HAP-1 (cell line): ENCODE results near the gene ERGIC3.
A peak's percentile ranks its signal among the peaks of the same experiment; 100 is the strongest.
"Not testable (repeated sequence)": the region's sequence is repeated elsewhere in the genome, so short reads cannot be mapped to it uniquely, and the experiment has no call there.

Source experiments
- DNase-seq, 2 experiments: peaks; one replicate each; pipeline ENCODE4 v3.0.0-alpha.2; 2016 to 2020; ENCODE audit warnings: low spot score in 2 of 2
- H3K27me3 ChIP-seq: fragments of 250-450 bp; sonication (Bioruptor Pico); 2 replicates; pipeline ENCODE4 v1.5.1; 2020; ENCODE audit warnings: low read depth, mild to moderate bottlenecking, moderate library complexity
- H3K36me3 ChIP-seq: fragments of 250-450 bp; sonication (Bioruptor Pico); replicated peaks from 2 replicates; pipeline ENCODE4 v1.5.1; 2020; ENCODE audit warnings: mild to moderate bottlenecking
- H3K4me1 ChIP-seq: fragments of 250-450 bp; sonication (Bioruptor Pico); 2 replicates; pipeline ENCODE4 v1.5.1; 2020; ENCODE audit warnings: mild to moderate bottlenecking
- H3K4me3 ChIP-seq: fragments of 250-450 bp; sonication (Bioruptor Pico); 2 replicates; pipeline ENCODE4 v1.5.1; 2020; ENCODE audit warnings: mild to moderate bottlenecking, moderate library complexity
- H3K9me3 ChIP-seq: fragments of 250-450 bp; sonication (Bioruptor Pico); 2 replicates; pipeline ENCODE4 v1.5.1; 2020; ENCODE audit warnings: mild to moderate bottlenecking, moderate library complexity
- in situ Hi-C: fragments of 300-500 bp; cut with MboI; formaldehyde crosslinking; loops from 3 replicates; pipeline ENCODE4 v1.14.3; 2020; ENCODE audit warnings: low sequenced_read_pairs, inconsistent platforms, mixed read lengths

ERGIC3 gene

DNA sequence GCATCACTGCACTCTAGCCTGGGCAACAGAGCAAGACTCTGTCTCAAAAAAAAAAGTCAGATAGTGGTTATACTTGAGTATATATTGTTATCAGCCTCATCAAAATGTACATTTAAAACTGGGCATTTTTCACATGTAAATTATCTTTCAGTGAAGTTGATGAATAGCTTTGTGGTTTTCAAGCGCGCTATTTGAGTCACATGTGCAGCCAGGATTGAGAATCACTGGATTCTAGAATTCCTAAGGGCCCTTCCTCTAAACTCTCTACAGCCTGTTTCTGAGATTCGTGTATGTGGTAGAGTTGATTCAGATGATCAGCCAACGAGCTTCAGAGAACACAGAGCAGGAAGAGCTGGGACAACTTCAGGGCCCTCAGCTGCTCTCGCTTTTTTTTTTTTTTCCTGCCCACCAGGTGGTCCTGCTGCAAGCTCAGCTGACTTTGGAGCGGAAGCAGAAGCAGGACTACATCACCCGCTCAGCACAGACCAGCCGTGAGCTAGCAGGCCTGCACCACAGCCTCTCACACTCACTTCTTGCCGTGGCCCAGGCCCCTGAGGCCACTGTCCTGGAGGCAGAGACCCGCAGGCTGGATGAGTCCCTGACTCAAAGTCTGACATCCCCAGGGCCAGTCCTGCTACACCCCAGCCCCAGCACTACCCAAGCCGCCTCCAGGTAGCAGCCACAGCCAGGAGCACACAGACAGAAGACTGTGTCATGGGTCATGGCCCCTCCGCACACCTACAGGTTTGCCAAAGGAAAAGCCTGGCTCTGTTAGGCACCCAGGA is 30.7 kb upstream of the ERGIC3 start:
- Histone ChIP-seq H3K4me3 (no peak overlapping the region), H3K27me3 (no peaks in the 10 kb centered on the region), H3K36me3 (peaks cover 56% of the 10 kb centered on the region), H3K9me3 (no peaks in the 10 kb centered on the region), H3K4me1 (no peaks in the 10 kb centered on the region)
- no peak for DNase-seq
- in situ Hi-C loops = no loop called here

DNA sequence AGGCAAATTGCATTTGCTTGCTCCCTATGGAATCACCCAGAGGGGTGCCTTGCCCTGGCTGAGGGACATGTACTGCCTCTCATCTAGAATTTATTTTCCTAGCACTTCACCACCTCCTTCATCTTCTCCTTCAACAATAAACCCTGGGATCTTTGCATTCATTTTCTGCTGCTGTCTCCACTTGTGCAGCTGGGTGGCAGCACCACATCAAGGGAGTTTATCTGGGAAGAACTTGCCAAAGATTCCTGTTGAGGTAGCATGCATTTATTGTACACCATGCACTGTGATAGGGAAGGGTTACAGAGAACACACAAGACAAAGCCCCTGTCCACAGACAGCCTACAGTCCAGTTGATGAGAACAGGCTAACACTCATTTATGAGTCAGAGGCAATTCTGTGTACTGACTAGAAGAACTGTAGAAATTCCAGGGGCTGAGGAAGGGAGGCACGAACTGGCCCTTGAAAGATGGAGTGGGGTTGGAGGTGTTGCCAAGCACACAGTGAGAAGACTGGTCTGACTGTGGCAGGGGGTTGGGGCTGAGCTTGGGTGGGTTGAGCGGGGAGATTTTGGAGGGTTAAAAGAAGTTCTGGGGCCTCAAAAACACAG is 30.0 kb upstream of the ERGIC3 start:
- no peaks in the 10 kb centered on the region for H3K4me1 ChIP-seq
- DNase-seq = peak; percentile 25 to 47
- no peak overlapping the region for H3K4me3 ChIP-seq
- in situ Hi-C loops = no loop called here
- H3K9me3 ChIP-seq = no peaks in the 10 kb centered on the region
- H3K27me3 ChIP-seq = no peaks in the 10 kb centered on the region
- H3K36me3 ChIP-seq = peaks cover 56% of the 10 kb centered on the region

GRCh38 chr20:35514371-35514932 is 27.4 kb upstream of the ERGIC3 start:
- in situ Hi-C loops = no loop called here
- no peak overlapping the region for H3K4me3 ChIP-seq
- H3K36me3 ChIP-seq = peaks cover 40% of the 10 kb centered on the region

GRCh38 chr20:35515341-35515740 is 26.5 kb upstream of the ERGIC3 start:
- in situ Hi-C loops = no loop called here
- DNase-seq = no peak
- Histone ChIP-seq H3K4me1 (no peaks in the 10 kb centered on the region), H3K27me3 (no peaks in the 10 kb centered on the region), H3K36me3 (peaks cover 31% of the 10 kb centered on the region), H3K9me3 (no peaks in the 10 kb centered on the region), H3K4me3 (no peak overlapping the region)

More at GRCh38 chr20:35514371-35514932, 27.4 kb upstream of the ERGIC3 start:
- Histone ChIP-seq H3K4me1 (no peaks in the 10 kb centered on the region), H3K27me3 (no peaks in the 10 kb centered on the region), H3K9me3 (no peaks in the 10 kb centered on the region)
- DNase-seq = no peak

DNA sequence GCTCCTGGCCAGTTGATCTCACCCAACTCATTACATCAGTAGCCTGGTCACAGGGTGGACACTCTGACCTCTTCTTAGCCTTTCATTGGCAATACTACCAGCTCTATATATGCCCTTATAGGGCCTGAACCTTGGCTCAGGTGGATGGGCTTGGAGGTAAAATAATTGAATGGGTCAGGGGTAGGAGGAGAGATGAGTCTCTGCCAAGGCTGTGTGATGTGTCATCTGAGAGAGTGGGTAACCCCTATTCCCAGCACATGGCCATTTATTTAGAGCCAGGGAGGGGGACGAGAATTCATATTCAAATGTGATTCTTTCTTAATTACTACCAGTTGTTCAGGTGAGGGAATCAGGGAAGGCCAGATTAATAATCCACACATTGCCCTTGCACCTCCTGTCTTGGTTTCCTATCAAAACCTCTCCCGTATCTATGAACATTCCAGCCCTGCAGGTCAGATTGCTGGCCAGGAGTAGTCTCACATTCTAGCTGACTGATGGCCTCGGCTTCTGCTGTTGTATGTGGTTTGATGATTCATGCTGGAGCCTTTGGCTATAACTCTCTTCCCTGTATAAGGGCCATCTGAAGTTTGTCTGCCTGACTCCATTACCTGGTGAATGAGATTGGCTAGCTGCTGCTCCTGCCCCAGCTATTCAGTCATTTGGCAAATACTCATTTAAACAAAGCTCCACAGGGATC is 25.8 kb upstream of the ERGIC3 start:
- Histone ChIP-seq H3K4me3 (no peak overlapping the region), H3K27me3 (no peaks in the 10 kb centered on the region), H3K36me3 (peaks cover 24% of the 10 kb centered on the region), H3K4me1 (no peaks in the 10 kb centered on the region), H3K9me3 (no peaks in the 10 kb centered on the region)
- DNase-seq = no peak
- in situ Hi-C loops = no loop called here

GRCh38 chr20:35517125-35517524 is 24.8 kb upstream of the ERGIC3 start:
- H3K9me3 ChIP-seq = no peaks in the 10 kb centered on the region
- H3K36me3 ChIP-seq = peaks cover 14% of the 10 kb centered on the region
- in situ Hi-C loops = no loop called here
- H3K27me3 ChIP-seq = no peaks in the 10 kb centered on the region
- no peaks in the 10 kb centered on the region for H3K4me1 ChIP-seq
- H3K4me3 ChIP-seq = no peak overlapping the region
- DNase-seq = no peak

- H3K4me1 ChIP-seq, DNase-seq, H3K36me3 ChIP-seq, H3K9me3 ChIP-seq, H3K27me3 ChIP-seq, H3K4me3 ChIP-seq, in situ Hi-C loops: not testable (repeated sequence)
Measured at GRCh38 chr20:35517767-35518166, 24.1 kb upstream of the ERGIC3 start.

GRCh38 chr20:35518955-35519354 is 22.9 kb upstream of the ERGIC3 start:
- DNase-seq = no peak
- H3K4me3 ChIP-seq = no peak overlapping the region
- no peaks in the 10 kb centered on the region for H3K9me3 ChIP-seq
- no peaks in the 10 kb centered on the region; the same call in 1 of the 2 replicates for H3K36me3 ChIP-seq
- H3K4me1 ChIP-seq = no peaks in the 10 kb centered on the region
- in situ Hi-C loops = no loop called here
- H3K27me3 ChIP-seq = no peaks in the 10 kb centered on the region

DNA sequence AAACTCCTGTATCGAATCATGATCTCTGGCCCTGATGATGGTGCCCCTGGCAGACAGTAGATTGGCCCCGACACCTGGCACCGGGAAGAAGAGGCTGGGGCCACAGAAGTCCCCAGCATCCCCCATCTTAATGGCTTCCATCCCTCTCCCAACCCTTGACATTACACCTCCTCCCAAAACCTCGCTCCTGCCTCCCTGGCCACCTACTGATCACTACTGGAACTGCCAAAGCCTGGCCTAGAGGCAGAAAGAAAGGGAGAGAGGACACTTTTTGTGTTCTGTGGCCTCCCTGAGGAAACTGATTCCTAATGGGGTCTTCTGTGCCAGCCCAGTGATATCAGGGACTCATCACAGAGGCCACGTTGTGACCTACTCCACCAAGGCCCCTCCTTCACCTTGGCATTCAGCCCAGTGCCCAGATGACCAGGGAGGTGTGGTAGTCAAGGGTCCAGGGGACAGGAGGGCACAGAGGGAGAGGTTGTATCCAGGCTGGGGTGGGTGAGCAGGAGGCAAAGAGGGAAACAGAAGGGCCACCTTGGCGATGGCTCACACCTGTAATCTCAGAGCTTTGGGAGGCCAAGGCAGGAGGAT is 18.5 kb upstream of the ERGIC3 start:
- in situ Hi-C loops = no loop called here
- no peaks in the 10 kb centered on the region for H3K27me3 ChIP-seq
- H3K36me3 ChIP-seq = no peaks in the 10 kb centered on the region
- no peaks in the 10 kb centered on the region for H3K9me3 ChIP-seq
- no peaks in the 10 kb centered on the region for H3K4me1 ChIP-seq
- DNase-seq = peak; percentile 13 to 68
- no peak overlapping the region for H3K4me3 ChIP-seq

DNA sequence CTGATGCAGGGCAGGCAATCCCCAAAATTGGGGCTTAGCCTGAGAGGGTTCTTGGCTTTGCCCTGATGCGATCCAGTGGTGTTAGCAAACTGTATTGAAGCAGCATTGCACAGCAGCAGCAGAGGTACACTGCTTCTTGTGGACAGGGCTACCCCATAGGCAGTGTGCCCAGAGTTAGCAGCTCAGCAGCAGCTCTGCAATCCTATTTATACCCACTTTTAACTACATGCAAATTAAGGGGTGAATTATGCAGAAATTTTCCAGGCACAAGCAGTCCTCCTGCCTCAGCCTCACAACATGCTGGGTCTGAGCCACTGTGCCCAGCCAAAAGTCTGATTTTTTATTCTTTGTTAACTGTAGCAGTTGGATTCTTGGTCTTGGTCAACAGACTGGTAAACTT is 16.2 kb upstream of the ERGIC3 start:
- Histone ChIP-seq H3K27me3 (no peaks in the 10 kb centered on the region), H3K36me3 (no peaks in the 10 kb centered on the region), H3K9me3 (no peaks in the 10 kb centered on the region), H3K4me1 (no peaks in the 10 kb centered on the region), H3K4me3 (no peak overlapping the region)
- in situ Hi-C loops = no loop called here
- no peak for DNase-seq

DNA sequence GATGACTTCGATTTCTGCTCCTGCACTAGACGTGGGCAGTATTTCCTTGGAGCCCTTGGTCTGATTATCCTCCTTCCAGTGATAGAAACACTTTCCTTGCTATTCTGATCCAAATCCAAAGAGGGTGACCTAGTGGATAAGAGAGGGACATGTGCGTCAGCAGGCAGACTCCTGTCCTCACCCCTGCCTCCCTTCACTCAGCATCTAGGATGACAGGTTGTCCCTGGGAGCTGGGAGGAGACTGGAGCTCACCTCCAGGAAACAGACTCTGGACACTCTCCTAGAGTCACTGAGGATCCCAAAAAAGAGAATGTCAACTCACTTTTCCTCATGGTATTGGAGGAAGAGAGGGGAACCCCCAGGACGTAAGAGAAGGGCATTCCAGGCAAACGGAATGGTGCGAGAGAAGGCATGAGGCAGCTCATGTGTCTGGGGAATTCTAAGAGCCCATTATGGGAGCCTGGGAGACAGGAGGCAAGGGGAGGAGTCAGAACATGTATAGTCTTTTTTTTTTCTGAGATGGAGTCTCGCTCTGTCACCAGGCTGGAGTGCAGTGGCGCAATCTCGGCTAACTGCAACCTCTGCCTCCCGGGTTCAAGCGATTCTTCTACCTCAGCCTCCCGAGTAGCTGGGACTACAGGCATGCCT is 14.6 kb upstream of the ERGIC3 start:
- Histone ChIP-seq H3K4me1 (no peaks in the 10 kb centered on the region), H3K4me3 (no peak overlapping the region), H3K36me3 (no peaks in the 10 kb centered on the region), H3K9me3 (no peaks in the 10 kb centered on the region), H3K27me3 (no peaks in the 10 kb centered on the region)
- no peak for DNase-seq
- in situ Hi-C loops = no loop called here

DNA sequence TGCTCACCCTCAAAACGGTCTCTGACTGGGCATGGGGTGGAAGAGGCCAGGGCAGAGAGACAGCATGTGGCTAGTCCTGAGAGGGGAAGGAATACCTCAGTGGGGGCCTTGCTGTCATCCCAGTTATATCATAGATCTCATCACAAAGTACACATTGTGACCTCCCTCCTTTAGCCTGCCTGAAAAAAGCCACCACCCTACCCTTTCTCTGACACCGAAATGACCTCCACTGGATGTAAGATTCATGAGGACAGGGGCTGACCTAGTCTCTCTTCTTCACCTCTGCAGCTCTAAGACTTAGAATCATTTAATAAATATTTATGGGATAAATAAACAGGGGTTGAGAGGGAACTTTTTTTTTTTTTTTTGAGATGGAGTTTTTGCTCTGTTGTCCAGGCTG is 12.3 kb upstream of the ERGIC3 start, which contains the start of gene C20orf173:
TSS of gene C20orf173 (minus strand) at position 101 of the 400 bp plus-strand sequence. CDS start 279 bp downstream, outside the sequence.
- H3K9me3 ChIP-seq = no peaks in the 10 kb centered on the region

GRCh38 chr20:35539756-35540212 is 2.1 kb upstream of the ERGIC3 start:
- in situ Hi-C loops = no loop called here
- no peaks in the 10 kb centered on the region for H3K27me3 ChIP-seq
- DNase-seq = peak; percentile 67 to 87
- 0 out of 2 replicates have a peak overlapping the region, but pooled peaks have one; percentile 2 for H3K4me3 ChIP-seq
- peaks cover 10% of the 10 kb centered on the region for H3K36me3 ChIP-seq
- H3K9me3 ChIP-seq = no peaks in the 10 kb centered on the region
- H3K4me1 ChIP-seq = peaks cover 9% of the 10 kb centered on the region

More for the DNA sequence above, 12.3 kb upstream of the ERGIC3 start, which contains the start of gene C20orf173:
- Histone ChIP-seq H3K4me1 (no peaks in the 10 kb centered on the region), H3K4me3 (no peak within 1 kb of the TSS), H3K36me3 (no peaks in the 10 kb centered on the region), H3K27me3 (no peaks in the 10 kb centered on the region)
- DNase-seq = no peak
- in situ Hi-C loops = no loop called here
